ENCODE results near the gene MUC15. TPM values are rescaled to one million over a fixed set of nuclear protein-coding genes. Genes with fewer than 3 reads are reported as not detected.

MUC15 gene
- total and polyA plus RNA-seq, 10 of the 15 experiments (the other 5 are each of a cell fraction or from before 2014, with no cell fraction given) = 0.03 to 0.86 (median 0.09) TPM; not detected in 6

DNA sequence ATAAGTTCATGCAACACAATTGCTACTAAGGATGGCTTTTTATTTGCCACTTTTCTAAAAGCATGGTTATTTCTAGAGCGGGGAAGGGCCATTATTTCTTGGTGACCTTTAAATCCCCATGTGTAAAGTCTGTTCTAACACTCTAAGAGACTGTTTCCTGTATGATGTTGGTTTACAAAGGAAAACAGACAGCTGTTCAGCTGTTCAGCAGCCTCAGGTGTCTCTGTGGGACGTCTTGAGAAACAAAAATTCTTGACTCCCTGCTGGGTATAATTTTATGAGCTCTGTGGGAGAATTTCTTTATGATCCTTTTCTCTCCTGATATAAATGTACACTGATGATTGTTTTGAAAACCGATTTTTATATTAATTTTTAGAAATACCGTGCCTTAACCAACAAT lies 13.9 kb downstream of the MUC15 start:
- Histone ChIP-seq H4K20me1 (ENCODE audit: control insufficient read depth, insufficient read depth) (no peaks in the 10 kb centered on the region), H3K4me2 (ENCODE audit: control insufficient read depth, insufficient read depth) (no peak overlapping the region), H3K27me3 (replicated peaks in 1 of 2; ENCODE audit: control insufficient read depth in 2 of 2, insufficient read depth in 2 of 2, low read length in 1 of 2) (no peaks in the 10 kb centered on the region), H3K4me3 (no peak overlapping the region), H3K79me2 (ENCODE audit: control insufficient read depth, insufficient read depth, low read length) (no peaks in the 10 kb centered on the region), H3K9ac (ENCODE audit: control insufficient read depth, insufficient read depth, low read length) (no peak overlapping the region), H3K27ac (ENCODE audit: control insufficient read depth, insufficient read depth) (no peak overlapping the region), H3K9me3 (replicated peaks; ENCODE audit: control insufficient read depth, insufficient read depth, low read length) (no peaks in the 10 kb centered on the region), H3K36me3 (ENCODE audit: control insufficient read depth in 2 of 2, insufficient read depth in 2 of 2, low read length in 1 of 2) (no peaks in the 10 kb centered on the region), H3K4me1 (ENCODE audit: control insufficient read depth, insufficient read depth, low read length) (no peaks in the 10 kb centered on the region), H2AFZ (ENCODE audit: control insufficient read depth, low read depth, low read length) (no peak overlapping the region)
- DNase-seq (ENCODE audit: low read depth, low spot score) (no peak), ATAC-seq (peak; percentile 69), FAIRE-seq (no peak)
- RAD21 ChIA-PET (ENCODE audit: unreplicated experiment) = interaction anchor here (0.7 to 3.4 kb wide), 14 partner anchors 9 to 260 kb away, joined by 3 to 11 read pairs (median 4); partner anchors contain the start of gene MUC15
- intact Hi-C loops (cut with micrococcal nuclease; ENCODE audit: unreplicated experiment) (loop anchor here (10.0 kb wide), 1 partner anchor 223 kb away; the partner anchor contains the start of gene ANO3), in situ Hi-C loops (cut with MboI) (loop anchor here (10.0 kb wide), 1 partner anchor 263 kb away; no protein-coding TSS in a partner anchor)
- CTCF ChIA-PET = interaction anchor here (0.6 to 2.1 kb wide), 7 partner anchors 10 to 260 kb away, joined by 3 to 15 read pairs (median 4); no protein-coding TSS in a partner anchor
- BruUV-seq (replicated peaks) = no TSS peak
- SMC1A ChIA-PET (ENCODE audit: uncharacterized antibody, unreplicated experiment) = interaction anchor here (1.1 to 4.2 kb wide), 15 partner anchors 10 to 92 kb away, joined by 3 to 23 read pairs (median 7); no protein-coding TSS in a partner anchor
- TF ChIP-seq SMARCA5 (IDR thresholded peaks at IDR 0.05) (no peak), BRCA1 (IDR thresholded peaks at IDR 0.05; ENCODE audit: low read depth, low read length) (no peak), MEF2B (IDR thresholded peaks at IDR 0.05; ENCODE audit: partially characterized antibody, poor library complexity, severe bottlenecking) (no peak), SREBF1 (IDR thresholded peaks at IDR 0.05; ENCODE audit: low read length) (no peak), LARP7 (IDR thresholded peaks at IDR 0.05) (no peak), EP300 (IDR thresholded peaks at IDR 0.05; ENCODE audit: borderline replicate concordance in 1 of 2, control insufficient read depth in 1 of 2, low read depth in 2 of 2, low read length in 2 of 2) (no peak), DPF2 (IDR thresholded peaks at IDR 0.05) (no peak)
- WGBS (ENCODE audit: insufficient coverage, insufficient replicate concordance, low lambda C conversion rate, missing lambda C conversion rate) = 42% methylated on average over 4 of the region's 4 CpGs
- POLR2A ChIA-PET = interaction anchor here (0.9 kb wide), 1 partner anchor 20 kb away, joined by 4 read pairs; no protein-coding TSS in a partner anchor
